Stimulated activated CD8-positive, alpha-beta memory T cell treated with anti-CD3 and anti-CD28 coated beads, Interleukin-12 subunit alpha, Interleukin-12 subunit beta, amount 100 ng/mL, for 24 hours (primary cell): ENCODE results near the gene PXK.
"Not testable (repeated sequence)": the region's sequence is repeated elsewhere in the genome, so short reads cannot be mapped to it uniquely, and the experiment has no call there.

Experiments used
- DNase-seq: peaks from one replicate; pipeline ENCODE4 v3.0.0-alpha.2; 2020; ENCODE audit errors: extremely low read depth

Gene PXK

GRCh38 chr3:58419780-58420507 lies 87.3 kb downstream of the PXK start:
- no peak for DNase-seq

- DNase-seq: no peak
These were observed 88.3 kb downstream of the PXK start for GRCh38 chr3:58421004-58421403.

- DNase-seq: no peak
These were observed 90.1 kb downstream of the PXK start for GRCh38 chr3:58422756-58423325.

GRCh38 chr3:58424613-58425012 lies 91.9 kb downstream of the PXK start:
- no peak for DNase-seq

GRCh38 chr3:58425782-58426181 lies 93.1 kb downstream of the PXK start:
- no peak for DNase-seq

- DNase-seq: no peak
These were observed 95.1 kb downstream of the PXK start for GRCh38 chr3:58427661-58428361.

GRCh38 chr3:58429657-58430056 lies 97.0 kb downstream of the PXK start:
- DNase-seq: no peak

- no peak for DNase-seq
These were observed 100.2 kb downstream of the PXK start for GRCh38 chr3:58432905-58433304.

GRCh38 chr3:58433400-58434167 lies 100.9 kb downstream of the PXK start, which contains the start of gene PDHB:
Gene PDHB, minus strand, starts transcription at chr3:58433832. Its CDS starts 23 bp downstream, at chr3:58433809.
- peak; percentile 77 for DNase-seq

GRCh38 chr3:58434168-58434504 lies 101.4 kb downstream of the PXK start:
- DNase-seq: no peak

GRCh38 chr3:58434511-58434910 lies 101.8 kb downstream of the PXK start:
- no peak for DNase-seq

GRCh38 chr3:58434990-58435389 lies 102.3 kb downstream of the PXK start:
- DNase-seq: no peak

GRCh38 chr3:58437276-58437675 lies 104.6 kb downstream of the PXK start:
- not testable (repeated sequence) for DNase-seq

GRCh38 chr3:58440996-58441355 lies 108.3 kb downstream of the PXK start:
- not testable (repeated sequence) for DNase-seq

- DNase-seq: no peak
These were observed 109.1 kb downstream of the PXK start for GRCh38 chr3:58441514-58442450.

- no peak for DNase-seq
These were observed 119.5 kb downstream of the PXK start for GRCh38 chr3:58452176-58452575.

GRCh38 chr3:58459160-58459559 lies 126.5 kb downstream of the PXK start:
- no peak for DNase-seq

- DNase-seq: no peak
These were observed 130.1 kb downstream of the PXK start for GRCh38 chr3:58462829-58463180.

- DNase-seq: peak; percentile 57
These were observed 130.7 kb downstream of the PXK start for GRCh38 chr3:58463181-58463941.

GRCh38 chr3:58463942-58464271 lies 131.2 kb downstream of the PXK start:
- DNase-seq: no peak

- DNase-seq: no peak
These were observed 132.2 kb downstream of the PXK start for GRCh38 chr3:58464866-58465265.
